Heart left ventricle (tissue), 16 donors: ENCODE data around the gene OR4X2. TPM values are rescaled to one million over a fixed set of nuclear protein-coding genes. Genes with fewer than 3 reads are reported as not detected.

Experiments used
- ATAC-seq, 4 donors: fragments of 200-7000 bp; cut with Tn5 transposase; one replicate each; pipeline ENCODE4 v1.9.1; 2020 to 2022; ENCODE audit warnings: moderate library complexity in 4 of 4, mild to moderate bottlenecking in 3 of 4, moderate number of reproducible peaks in 1 of 4
- DNase-seq, 5 donors: peaks; one replicate each; pipeline ENCODE4 v3.0.0-alpha.2; 2020
- H3K27ac ChIP-seq, 12 donors: fragments of 200-600 bp; sonication (generic) in 4 of 12; one replicate each; pipeline versions ENCODE4 v1.5.0 to v1.8.0; 2016 to 2022; ENCODE audit warnings: mild to moderate bottlenecking in 2 of 12
- H3K27me3 ChIP-seq, 9 donors: fragments of 200-600 bp; sonication (generic) in 2 of 9; one replicate each; pipeline versions ENCODE4 v1.5.1 to v1.8.0; 2016 to 2022; ENCODE audit warnings: mild to moderate bottlenecking in 3 of 9
- H3K36me3 ChIP-seq, 9 donors: fragments of 200-600 bp; sonication (generic) in 2 of 9; one replicate each; pipeline versions ENCODE4 v1.5.0 to v1.8.0; 2018 to 2022; ENCODE audit warnings: mild to moderate bottlenecking in 2 of 9
- H3K4me1 ChIP-seq, 12 donors: fragments of 200-600 bp; sonication (generic) in 4 of 12; one replicate each; pipeline versions ENCODE4 v1.5.0 to v1.8.0; 2016 to 2022; ENCODE audit warnings: mild to moderate bottlenecking in 3 of 12
- H3K4me3 ChIP-seq, 12 donors: fragments of 200-600 bp; sonication (generic) in 4 of 12; one replicate each; pipeline versions ENCODE4 v1.5.0 to v1.8.0; 2017 to 2022; ENCODE audit warnings: mild to moderate bottlenecking in 9 of 12, moderate library complexity in 4 of 12
- H3K9me3 ChIP-seq, 12 donors: fragments of 200-600 bp; sonication (generic) in 4 of 12; one replicate each; pipeline versions ENCODE4 v1.5.0 to v1.8.0; 2016 to 2022; ENCODE audit warnings: mild to moderate bottlenecking in 1 of 12
- POLR2A ChIP-seq, 2 donors: fragments of 450-650 bp; IDR thresholded peaks; one replicate each; pipeline ENCODE4 v1.6.1; 2017; ENCODE audit warnings: antibody characterized with exemption in 2 of 2, mild to moderate bottlenecking in 2 of 2, moderate library complexity in 2 of 2
- WGBS, 4 donors: extraction: QIAGEN DNeasy Blood & Tissue Kit in 2 of 4; methylation state at CpG; one replicate each; pipeline versions ENCODE4 v1.1.5 to v1.1.7; 2013 to 2018; 5-methylcytosine and 5-hydroxymethylcytosine counted together
- intact Hi-C, 10 donors: fragments of 100-400 bp; cut with DNase I; formaldehyde crosslinking; loops; one replicate each; pipeline versions ENCODE4 v1.11.1 to v1.14.2; 2022
- long read RNA-seq, 3 donors: library from polyadenylated mRNA; unstranded; transcript quantifications; one replicate each; pipeline ENCODE4 v2.0.0, GENCODE V29; 2020 to 2021
- polyA plus RNA-seq, 2 donors: library from polyadenylated mRNA; stranded (reverse); fragments of 200-250 nt; gene quantifications; one replicate each; pipeline ENCODE4 v1.2.3, GENCODE V29; 2013
- total RNA-seq, 9 donors: library from RNA; depleted of rRNA in 2 of 9; stranded (reverse); fragments of >200 nt in 2 of 9; fragmentation: NEBNext Ultra II Directional in 3 of 9; extraction: Animal tissue kit (Norgen Biotek cat#: 25700) in 3 of 9; gene quantifications; one replicate each; pipeline versions ENCODE4 v1.1.0 to v1.2.4, GENCODE V29; 2016 to 2023
- TF ChIP-seq, protein P1 (sequence below), 12 donors: fragments of 200-600 bp; sonication (generic) in 4 of 12; IDR thresholded peaks; one replicate each; pipeline versions ENCODE4 v1.5.0 to v1.8.0; 2018 to 2022; ENCODE audit warnings: antibody characterized with exemption in 12 of 12, mild to moderate bottlenecking in 5 of 12
- donor health status: ischemic (EF 13 %, LVEDD 7.1; RV severe dilation, severe dysfunction).
- donor health status: healthy with polysubstance abuse.
- donor health status: DM: no; HTN: yes; CAD: no.
- donor health status: DM: no; HTN: no; CAD: no.
- donor health status: ischemic (EF 25% LVEDD 6.9; RV normal size, moderate dysfunction).
- donor health status: ischemic (EF 25% LVEDD 5.7; RV mildly dilated, moderate dysfunction).
- donor health status: healthy.
- donor health status: DM: yes; HTN: yes; CAD: no.
- donor health status: ischemic (EF 35%, LVEDD 5.7; RV mildly dilated, moderate dysfunction).
- donor health status: nonischemic (EF 11% LVEDD 7.7; RV severe dilation, severe dysfunction).
- donor health status: DM: yes; HTN: yes; CAD: no.
- donor health status: PGD.
- donor health status: ischemic (EF 29% LVEDD 5.4; RV normal size, mild dysfunction).
- donor health status: nonischemic (EF 23%, LVEDD 6.1; RV moderate dilation, normal function).

OR4X2 gene, protein sequence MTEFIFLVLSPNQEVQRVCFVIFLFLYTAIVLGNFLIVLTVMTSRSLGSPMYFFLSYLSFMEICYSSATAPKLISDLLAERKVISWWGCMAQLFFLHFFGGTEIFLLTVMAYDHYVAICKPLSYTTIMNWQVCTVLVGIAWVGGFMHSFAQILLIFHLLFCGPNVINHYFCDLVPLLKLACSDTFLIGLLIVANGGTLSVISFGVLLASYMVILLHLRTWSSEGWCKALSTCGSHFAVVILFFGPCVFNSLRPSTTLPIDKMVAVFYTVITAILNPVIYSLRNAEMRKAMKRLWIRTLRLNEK
- not detected for total RNA-seq
- polyA plus RNA-seq = not detected
- long read RNA-seq, donor 1 = 0 reads
- long read RNA-seq, donor 2 = 0 reads
- long read RNA-seq, donor 3 = 0 reads

DNA sequence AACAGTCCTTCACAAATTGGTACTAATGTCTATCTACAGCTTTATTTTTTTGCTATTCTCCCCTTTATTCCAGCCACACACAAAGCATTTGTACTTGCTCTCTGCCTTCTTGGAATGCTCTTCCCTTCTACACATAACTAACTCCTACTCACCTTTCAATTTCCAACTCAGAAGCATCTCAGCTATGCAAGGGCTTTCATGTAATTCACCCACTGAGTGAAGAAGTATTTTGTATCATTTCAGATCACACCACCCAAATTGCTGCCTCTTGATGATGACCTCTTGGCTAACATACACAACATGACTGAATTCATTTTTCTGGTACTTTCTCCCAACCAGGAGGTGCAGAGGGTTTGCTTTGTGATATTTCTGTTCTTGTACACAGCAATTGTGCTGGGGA, at the start of gene OR4X2:
OR4X2 (plus strand) TSS at position 301 of the 400 bp plus-strand sequence; CDS start at position 301, 0 bp downstream.
- Histone ChIP-seq H3K27me3 (no peaks in the 10 kb centered on the region), H3K4me3 (no peak within 1 kb of the TSS), H3K9me3 (peaks cover 0 to 29% (median 16%) of the 10 kb centered on the region in 12 donors), H3K4me1 (no peaks in the 10 kb centered on the region), H3K36me3 (no peaks in the 10 kb centered on the region), H3K27ac (no peak within 1 kb of the TSS)
- ATAC-seq (no peak), DNase-seq (no peak)
- TF ChIP-seq, protein P1, sequence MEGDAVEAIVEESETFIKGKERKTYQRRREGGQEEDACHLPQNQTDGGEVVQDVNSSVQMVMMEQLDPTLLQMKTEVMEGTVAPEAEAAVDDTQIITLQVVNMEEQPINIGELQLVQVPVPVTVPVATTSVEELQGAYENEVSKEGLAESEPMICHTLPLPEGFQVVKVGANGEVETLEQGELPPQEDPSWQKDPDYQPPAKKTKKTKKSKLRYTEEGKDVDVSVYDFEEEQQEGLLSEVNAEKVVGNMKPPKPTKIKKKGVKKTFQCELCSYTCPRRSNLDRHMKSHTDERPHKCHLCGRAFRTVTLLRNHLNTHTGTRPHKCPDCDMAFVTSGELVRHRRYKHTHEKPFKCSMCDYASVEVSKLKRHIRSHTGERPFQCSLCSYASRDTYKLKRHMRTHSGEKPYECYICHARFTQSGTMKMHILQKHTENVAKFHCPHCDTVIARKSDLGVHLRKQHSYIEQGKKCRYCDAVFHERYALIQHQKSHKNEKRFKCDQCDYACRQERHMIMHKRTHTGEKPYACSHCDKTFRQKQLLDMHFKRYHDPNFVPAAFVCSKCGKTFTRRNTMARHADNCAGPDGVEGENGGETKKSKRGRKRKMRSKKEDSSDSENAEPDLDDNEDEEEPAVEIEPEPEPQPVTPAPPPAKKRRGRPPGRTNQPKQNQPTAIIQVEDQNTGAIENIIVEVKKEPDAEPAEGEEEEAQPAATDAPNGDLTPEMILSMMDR (IDR thresholded peaks at IDR 0.05) = no peak
- TF ChIP-seq POLR2A (IDR thresholded peaks at IDR 0.05) = no peak
- intact Hi-C loops = loop anchor here in 1 of 10 donors (10.0 kb wide), 1 partner anchor 60 kb away; the partner anchor contains the start of gene OR4S1

DNA sequence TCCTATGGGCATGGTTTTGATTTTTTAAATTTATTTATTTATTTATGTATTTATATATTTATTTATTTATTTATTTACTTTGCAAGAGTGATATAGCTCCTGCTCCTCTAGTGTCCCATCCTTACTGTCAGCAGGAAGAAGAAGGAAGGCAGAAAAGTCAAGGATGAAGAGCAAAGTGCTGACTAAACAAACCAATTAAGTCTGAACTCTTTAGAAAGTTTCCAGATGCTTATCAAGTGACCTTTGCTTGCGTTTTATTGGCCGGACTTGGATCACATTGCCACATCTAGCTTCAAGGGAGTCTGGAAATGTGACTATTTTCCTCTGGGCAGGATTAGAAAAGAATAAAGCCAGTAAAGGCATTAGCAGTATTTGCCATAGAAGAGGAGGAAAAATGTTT, 37.0 kb upstream of the OR4X2 start:
- Histone ChIP-seq H3K4me1 (no peaks in the 10 kb centered on the region), H3K36me3 (no peaks in the 10 kb centered on the region), H3K27me3 (no peaks in the 10 kb centered on the region), H3K4me3 (no peak overlapping the region), H3K9me3 (peaks cover 0 to 10% (median 0%) of the 10 kb centered on the region in 12 donors), H3K27ac (no peak overlapping the region)
- DNase-seq = no peak
- no peak for ATAC-seq
- intact Hi-C loops = no loop called here
- TF ChIP-seq POLR2A (IDR thresholded peaks at IDR 0.05) = no peak
- TF ChIP-seq, protein P1 (IDR thresholded peaks at IDR 0.05) = no peak
- 78 to 94% (median 85%) methylated on average over 2 of the region's 2 CpGs for WGBS, 4 donors

DNA sequence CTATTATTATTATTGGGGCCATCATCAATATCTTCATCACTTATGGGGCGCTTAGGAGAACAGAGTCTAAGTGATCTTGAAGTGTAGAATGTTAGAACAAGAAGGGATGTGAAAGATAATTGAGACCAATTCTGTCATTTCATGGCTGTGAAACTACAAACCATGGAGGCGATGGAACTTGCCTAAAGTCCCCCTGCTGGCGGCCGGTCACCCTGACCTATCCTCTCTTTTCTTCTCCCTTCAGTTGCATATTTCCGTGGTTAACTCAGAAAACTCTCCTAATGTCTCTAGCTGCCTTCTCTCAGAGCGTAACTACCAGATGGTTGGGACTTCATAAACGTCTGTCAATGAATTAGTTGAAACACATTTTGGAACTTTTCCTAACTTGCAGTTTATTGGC, 34.9 kb upstream of the OR4X2 start:
- no peak for DNase-seq
- Histone ChIP-seq H3K9me3 (no peaks in the 10 kb centered on the region), H3K27me3 (no peaks in the 10 kb centered on the region), H3K4me1 (no peaks in the 10 kb centered on the region), H3K36me3 (no peaks in the 10 kb centered on the region), H3K27ac (no peak overlapping the region), H3K4me3 (no peak overlapping the region)
- TF ChIP-seq, protein P1 (IDR thresholded peaks at IDR 0.05) = no peak
- no peak for TF ChIP-seq POLR2A (IDR thresholded peaks at IDR 0.05)
- ATAC-seq = no peak
- intact Hi-C loops = no loop called here
- WGBS, 4 donors = 29 to 35% (median 33%) methylated on average over 7 of the region's 7 CpGs

DNA sequence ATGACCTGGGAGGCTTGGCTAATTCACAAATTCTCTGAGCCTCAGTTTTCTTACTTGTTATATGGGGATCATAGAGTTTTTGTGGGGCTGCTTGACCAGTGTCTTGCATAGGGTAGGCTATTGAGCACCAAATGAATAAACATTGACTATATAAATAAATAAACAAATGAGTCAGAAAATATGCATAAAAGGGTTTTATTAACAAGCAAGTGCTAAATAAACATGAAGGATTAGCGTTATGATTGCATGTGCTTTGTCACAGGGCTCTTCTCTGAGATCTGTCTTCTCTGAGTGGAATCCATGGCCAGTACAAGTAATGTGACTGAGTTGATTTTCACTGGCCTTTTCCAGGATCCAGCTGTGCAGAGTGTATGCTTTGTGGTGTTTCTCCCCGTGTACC, 28.4 kb upstream of the OR4X2 start, which contains the start of gene OR4B1:
OR4B1 (plus strand) TSS at position 301 of the 400 bp plus-strand sequence; CDS start at position 301, 0 bp downstream.
- Histone ChIP-seq H3K4me3 (no peak within 1 kb of the TSS), H3K27ac (no peak within 1 kb of the TSS), H3K9me3 (no peaks in the 10 kb centered on the region), H3K4me1 (no peaks in the 10 kb centered on the region), H3K36me3 (no peaks in the 10 kb centered on the region), H3K27me3 (no peaks in the 10 kb centered on the region)
- no peak for DNase-seq
- ATAC-seq = no peak
- 46 to 73% (median 61%) methylated on average over 2 of the region's 2 CpGs for WGBS, 4 donors
- intact Hi-C loops = loop anchor here in 1 of 10 donors (5.0 kb wide), 1 partner anchor 51 kb away; no protein-coding TSS in a partner anchor
- no peak for TF ChIP-seq POLR2A (IDR thresholded peaks at IDR 0.05)
- TF ChIP-seq, protein P1 (IDR thresholded peaks at IDR 0.05) = no peak
